Globus pallidus (tissue), 1 donor: ENCODE measurements around the gene ZBED1.
A peak's percentile ranks its signal among the peaks of the same experiment; 100 is the strongest.
"Not testable (repeated sequence)": the region's sequence is repeated elsewhere in the genome, so short reads cannot be mapped to it uniquely, and the experiment has no call there.

Experiments
- DNase-seq: peaks from one replicate; pipeline ENCODE4 v3.0.0-alpha.2; 2015; ENCODE audit warnings: low spot score

Gene ZBED1

GRCh38 chrX:2497961-2498780 is 2.6 kb downstream of the ZBED1 start:
- peak; percentile 61 for DNase-seq

- no peak for DNase-seq
Observed at GRCh38 chrX:2495595-2495994, 5.2 kb downstream of the ZBED1 start.

- no peak for DNase-seq
Observed at GRCh38 chrX:2492531-2493218, 8.1 kb downstream of the ZBED1 start.

- no peak for DNase-seq
Observed at GRCh38 chrX:2490634-2491033, 10.1 kb downstream of the ZBED1 start.

- no peak for DNase-seq
Observed at GRCh38 chrX:2489446-2490445, 11.0 kb downstream of the ZBED1 start.

GRCh38 chrX:2488621-2489285 is 12.0 kb downstream of the ZBED1 start:
- DNase-seq = no peak

- DNase-seq = no peak
Observed at GRCh38 chrX:2487366-2487765, 13.4 kb downstream of the ZBED1 start.

- no peak for DNase-seq
Observed at GRCh38 chrX:2486476-2487133, 14.2 kb downstream of the ZBED1 start.

- DNase-seq = no peak
Observed at GRCh38 chrX:2485789-2486345, 14.9 kb downstream of the ZBED1 start.

- peak; percentile 51 for DNase-seq
Observed at GRCh38 chrX:2484721-2485648, 15.8 kb downstream of the ZBED1 start.

- DNase-seq = no peak
Observed at GRCh38 chrX:2484256-2484655, 16.5 kb downstream of the ZBED1 start.

- no peak for DNase-seq
Observed at GRCh38 chrX:2483398-2484060, 17.2 kb downstream of the ZBED1 start.

GRCh38 chrX:2481597-2481996 is 19.2 kb downstream of the ZBED1 start:
- not testable (repeated sequence) for DNase-seq

GRCh38 chrX:2479982-2480381 is 20.8 kb downstream of the ZBED1 start:
- not testable (repeated sequence) for DNase-seq

GRCh38 chrX:2479420-2479780 is 21.4 kb downstream of the ZBED1 start:
- DNase-seq = no peak

GRCh38 chrX:2478546-2479419 is 22.0 kb downstream of the ZBED1 start:
- no peak for DNase-seq

- DNase-seq = not testable (repeated sequence)
Observed at GRCh38 chrX:2477313-2477712, 23.5 kb downstream of the ZBED1 start.
